NCI-H146 treated with DMSO at 0.1 percent for 48 hours (cell line): ENCODE data around the gene ITPRID2.

ENCODE experiments used
- DNase-seq: peaks from one replicate; lab custom pipeline; 2025; ENCODE audit not compliant: unreplicated experiment; lab: John Stamatoyannopoulos, UW

The ITPRID2 gene

DNA sequence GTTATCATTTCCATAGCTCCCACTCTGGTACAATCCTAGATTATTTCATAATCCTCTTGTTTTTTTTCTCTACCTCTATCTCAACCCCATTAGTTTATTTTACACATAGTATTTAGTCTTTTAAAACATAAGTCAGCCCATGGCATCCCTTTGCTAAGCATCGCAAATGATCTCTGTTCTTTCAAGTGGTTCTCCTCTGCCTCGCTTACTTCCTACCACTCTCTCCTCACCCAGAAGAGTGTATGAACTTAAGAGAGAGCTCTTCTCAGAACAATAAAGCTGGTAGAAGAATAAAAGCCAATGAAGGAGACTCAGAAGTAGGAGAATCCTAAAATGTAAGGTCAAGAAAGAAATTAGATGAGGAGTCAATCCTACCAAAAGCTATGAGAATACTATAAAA is 12.2 kb upstream of the ITPRID2 start:
- DNase-seq = no peak

DNA sequence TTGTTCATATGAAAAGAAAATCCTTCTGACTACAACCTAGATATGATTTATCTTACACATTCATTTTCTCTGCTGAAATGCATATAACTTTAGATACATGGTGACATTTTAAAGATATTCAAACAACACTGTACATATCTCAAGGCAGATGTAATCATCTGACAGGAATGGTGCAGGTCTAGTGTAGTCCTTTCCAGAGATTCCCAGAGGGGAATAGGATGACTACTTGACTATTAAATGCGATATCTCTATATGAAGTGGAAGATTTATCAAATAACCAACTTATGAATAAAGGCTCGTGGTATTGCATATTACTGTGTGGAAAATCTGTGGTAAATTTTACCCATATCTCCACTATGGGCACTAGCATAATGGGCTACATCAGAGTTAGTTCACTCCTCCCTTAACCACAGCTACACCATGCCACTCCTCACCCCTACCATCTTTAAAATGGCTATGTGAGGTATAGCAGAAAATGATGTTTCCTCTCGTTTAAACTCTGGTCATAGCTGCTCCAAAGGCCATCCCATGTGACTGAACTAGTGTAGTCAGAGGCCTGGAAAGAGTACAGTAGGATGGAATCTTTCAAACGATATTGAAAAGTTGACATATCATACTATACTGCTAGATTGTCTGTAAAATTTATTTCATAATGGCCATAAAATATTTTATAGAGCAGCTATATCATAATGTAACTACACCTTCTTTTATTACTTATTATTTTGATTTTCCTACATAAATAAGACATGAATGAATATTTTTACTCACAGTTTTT is 9.1 kb upstream of the ITPRID2 start:
- DNase-seq = no peak

DNA sequence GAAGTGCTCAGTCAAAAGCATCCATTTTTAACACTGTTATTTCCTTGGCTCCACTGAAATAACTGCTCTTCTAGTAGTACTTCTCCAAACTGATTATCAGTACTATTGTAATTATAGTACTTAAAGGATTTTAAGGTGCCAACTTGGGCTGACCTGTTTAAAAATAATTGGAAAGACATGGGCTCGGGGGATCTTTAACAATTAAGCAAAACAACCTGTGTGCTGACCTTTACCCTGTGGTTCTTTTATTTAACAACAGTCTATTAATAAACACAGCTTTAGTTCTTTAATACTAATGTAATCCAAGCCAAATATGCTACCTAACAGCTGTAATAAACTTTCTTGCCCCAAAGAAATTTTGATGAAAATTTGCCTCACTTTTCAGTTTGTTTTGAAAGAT is 6.9 kb upstream of the ITPRID2 start:
- DNase-seq = no peak

GRCh38 chr2:181885096-181885495 is 6.4 kb upstream of the ITPRID2 start:
- DNase-seq = no peak

GRCh38 chr2:181886192-181886591 is 5.3 kb upstream of the ITPRID2 start:
- DNase-seq = no peak

- DNase-seq = no peak
Observed at GRCh38 chr2:181887045-181887444, 4.5 kb upstream of the ITPRID2 start.

- DNase-seq = no peak
Observed at GRCh38 chr2:181889776-181890175, 1.8 kb upstream of the ITPRID2 start.

- DNase-seq = no peak
Observed at GRCh38 chr2:181890271-181890670, 1.3 kb upstream of the ITPRID2 start.

DNA sequence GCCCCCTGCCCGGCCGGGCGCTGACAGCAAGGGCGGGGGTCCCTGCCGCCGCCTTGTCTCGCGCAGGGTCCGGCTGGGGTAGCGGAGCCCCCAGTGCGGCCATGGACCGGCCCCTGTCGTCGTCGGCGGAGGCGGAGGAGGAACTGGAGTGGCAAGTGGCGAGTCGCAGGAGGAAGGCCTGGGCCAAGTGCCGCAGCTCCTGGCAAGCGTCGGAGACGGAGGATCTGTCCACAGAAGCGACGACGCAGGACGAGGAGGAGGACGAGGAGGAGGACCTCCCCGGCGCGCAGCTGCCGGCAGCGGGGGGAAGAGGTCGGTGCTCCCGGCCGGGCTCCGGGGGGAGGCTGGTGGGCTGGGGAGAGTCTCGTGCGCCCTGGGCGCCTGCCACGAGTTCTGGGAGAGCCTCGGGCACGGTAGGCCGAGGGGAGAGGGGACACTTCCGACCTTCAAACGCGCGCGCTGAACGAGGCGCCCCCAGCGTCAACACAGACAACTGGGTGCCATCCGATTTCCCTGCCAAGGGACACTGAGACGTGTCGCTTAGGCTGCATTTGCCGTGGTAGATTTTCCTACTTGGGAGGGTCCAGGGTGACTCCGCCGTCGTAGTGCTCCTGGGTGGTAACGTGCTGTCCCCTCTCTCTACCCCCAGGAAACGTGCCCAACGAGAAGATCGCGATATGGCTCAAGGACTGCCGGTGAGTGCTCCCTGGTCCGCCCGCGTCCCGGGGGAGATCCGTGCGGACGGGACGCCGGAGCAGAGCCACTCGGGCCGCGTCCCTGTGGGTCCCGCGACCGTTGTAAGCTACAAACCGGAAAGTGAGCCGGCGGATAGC is 652 bp downstream of the ITPRID2 start:
- DNase-seq = peak; percentile 39

DNA sequence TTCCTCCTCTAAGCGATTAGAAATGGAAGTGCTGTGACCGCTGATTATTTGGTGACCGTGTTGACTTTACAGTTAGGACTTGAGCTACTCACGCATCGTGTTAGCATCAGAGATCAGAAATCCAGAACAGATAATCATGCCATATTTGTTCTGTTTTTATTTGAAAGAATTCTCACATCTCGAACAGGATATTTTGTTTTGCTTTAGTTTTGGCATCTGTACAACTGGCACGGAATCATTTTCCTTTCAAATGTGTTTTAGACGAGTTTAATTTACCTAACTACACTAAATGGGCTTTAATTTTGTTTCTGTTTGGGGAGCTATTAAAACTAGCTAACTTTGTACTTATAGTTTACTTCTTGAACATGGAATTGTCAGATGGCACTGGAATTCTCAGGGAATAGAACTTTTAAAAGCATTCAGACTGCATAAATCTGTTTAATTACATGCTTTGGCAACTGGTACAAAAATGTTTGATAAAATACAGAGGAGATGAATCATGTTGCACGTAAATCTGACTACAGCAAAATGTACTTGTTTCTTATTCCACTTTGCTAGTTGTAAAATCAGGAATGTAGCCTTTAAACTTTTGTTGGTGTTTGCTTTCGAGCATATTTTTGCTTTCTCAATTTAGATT is 1.4 kb downstream of the ITPRID2 start:
- DNase-seq = peak; percentile 30

DNA sequence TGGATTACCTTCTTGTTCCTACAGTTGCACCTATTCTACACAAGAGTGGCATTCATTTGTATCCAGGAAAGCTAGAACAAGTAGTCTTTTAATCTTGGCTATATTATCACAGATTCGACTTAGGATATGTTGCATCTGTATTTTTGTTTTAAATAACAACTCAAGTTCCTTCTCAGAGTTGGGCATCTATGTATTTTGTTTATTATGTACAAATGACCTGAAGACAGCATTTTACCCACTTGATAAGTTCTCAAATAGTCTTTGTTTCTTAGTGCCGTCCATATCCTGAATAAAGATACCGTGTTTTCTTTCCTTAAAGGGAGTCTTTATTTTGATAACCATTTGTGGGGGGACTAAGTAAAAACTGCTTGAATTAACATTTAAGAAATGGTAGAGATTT is 2.9 kb downstream of the ITPRID2 start:
- no peak for DNase-seq

DNA sequence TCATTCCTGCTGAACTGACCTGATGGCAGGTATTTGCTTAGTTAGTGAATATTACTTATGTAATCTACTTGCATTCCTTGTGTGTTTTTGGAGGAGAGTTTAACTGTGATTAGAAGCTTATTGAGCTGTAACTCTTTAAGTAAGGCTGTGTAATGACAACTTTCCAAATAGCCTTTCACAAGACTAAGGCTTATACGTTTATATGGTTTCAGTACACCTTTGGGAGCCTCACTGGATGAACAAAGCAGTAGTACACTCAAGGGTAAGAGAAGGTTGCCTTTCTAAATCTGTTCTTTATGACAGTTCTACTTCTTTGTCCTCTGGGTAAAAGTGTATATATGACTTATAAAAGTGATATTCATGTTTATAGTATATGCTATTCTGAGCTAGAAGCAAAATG is 4.3 kb downstream of the ITPRID2 start:
- no peak for DNase-seq

- no peak for DNase-seq
Observed at GRCh38 chr2:181896286-181896685, 4.8 kb downstream of the ITPRID2 start.

GRCh38 chr2:181900007-181900651 is 8.6 kb downstream of the ITPRID2 start:
- no peak for DNase-seq

- no peak for DNase-seq
Observed at GRCh38 chr2:181902625-181903024, 11.1 kb downstream of the ITPRID2 start.

GRCh38 chr2:181904022-181904632 is 12.6 kb downstream of the ITPRID2 start:
- DNase-seq = no peak

- DNase-seq = no peak
Observed at GRCh38 chr2:181907057-181907456, 15.5 kb downstream of the ITPRID2 start.

DNA sequence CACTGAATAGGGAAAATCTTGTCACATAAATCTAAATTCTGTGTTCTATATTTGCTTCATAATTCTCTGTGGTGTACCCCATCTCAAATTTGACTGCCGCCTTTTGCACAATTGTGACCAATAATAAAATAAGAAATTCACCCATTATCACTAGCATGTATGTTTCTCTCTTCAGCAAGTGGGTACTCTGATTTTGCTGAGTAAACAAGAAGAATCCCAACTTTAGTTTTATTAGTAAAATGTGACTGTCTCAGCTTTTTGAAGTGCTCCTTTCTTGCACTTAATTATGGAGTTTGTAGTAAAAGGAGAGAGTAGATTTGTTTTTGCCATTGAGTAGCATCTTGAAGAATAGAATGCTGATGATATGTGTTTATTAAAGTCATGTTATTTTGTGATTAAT is 16.1 kb downstream of the ITPRID2 start:
- DNase-seq = no peak

DNA sequence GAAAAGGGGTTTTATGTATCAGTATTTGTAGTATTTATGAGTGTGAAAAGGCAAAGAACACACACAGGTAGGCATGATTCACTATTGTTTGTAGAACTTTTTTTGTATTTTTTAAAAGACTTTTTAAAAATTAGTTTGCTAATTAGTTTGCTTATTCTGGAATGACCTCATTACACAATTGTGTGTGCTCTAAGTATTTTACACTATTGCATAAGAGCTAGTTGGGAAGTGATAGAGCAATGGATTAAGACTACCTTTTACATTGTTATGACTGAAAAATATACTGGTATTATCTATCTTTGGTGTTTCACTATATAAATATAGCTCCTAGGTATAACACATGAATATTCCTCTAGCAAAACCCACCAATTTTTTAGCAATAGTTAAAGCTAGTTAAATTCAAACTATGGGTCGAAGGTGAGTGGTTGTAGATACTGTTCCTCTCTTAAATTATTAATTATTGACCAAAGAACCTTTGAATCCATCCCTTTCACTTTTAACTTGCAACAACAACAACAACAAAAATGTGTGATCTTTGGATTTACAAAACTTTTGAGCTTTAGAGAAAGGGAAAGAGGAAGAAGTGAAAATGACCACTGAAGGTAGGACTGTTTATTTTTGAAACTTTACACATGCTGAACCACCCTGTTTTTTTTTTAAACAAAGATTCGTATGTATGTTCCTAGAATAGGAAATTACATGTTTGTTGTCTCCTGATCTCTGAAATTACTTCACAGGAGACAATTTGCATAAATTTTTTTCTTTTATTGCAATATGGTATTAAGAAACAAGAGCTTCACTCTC is 18.7 kb downstream of the ITPRID2 start:
- DNase-seq = no peak

DNA sequence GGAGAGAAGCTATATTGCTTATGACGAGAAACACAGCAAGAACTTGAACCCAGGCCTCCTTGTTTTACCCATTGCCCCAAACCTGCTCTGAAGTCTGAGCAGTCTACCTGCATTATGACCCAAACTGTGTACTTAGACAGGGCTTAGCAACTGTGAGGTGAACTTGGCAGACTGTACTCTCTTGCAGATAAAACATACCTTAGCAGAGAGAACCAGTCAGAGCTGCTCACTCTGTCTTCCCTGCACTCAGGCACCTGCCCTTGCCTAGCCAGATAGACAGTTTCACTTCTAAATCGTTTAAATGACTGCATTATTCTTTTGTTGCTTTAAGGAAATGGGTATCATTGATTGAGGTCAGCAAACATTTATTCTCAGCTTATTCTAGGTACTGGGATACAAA is 20.3 kb downstream of the ITPRID2 start:
- no peak for DNase-seq
